ENCODE data around the gene PTPN14.

The PTPN14 gene

GRCh38 chr1:214475746-214476145, 75.7 kb downstream of the PTPN14 start:
- DNase-seq (ENCODE audit: low spot score): no peak

- no peak for DNase-seq (ENCODE audit: low spot score)
These were observed 76.1 kb downstream of the PTPN14 start for GRCh38 chr1:214475331-214475730.

- no peak for DNase-seq (ENCODE audit: low spot score)
These were observed 76.9 kb downstream of the PTPN14 start for GRCh38 chr1:214474467-214474866.

GRCh38 chr1:214473862-214474261, 77.5 kb downstream of the PTPN14 start:
- DNase-seq (ENCODE audit: low spot score): no peak

- DNase-seq (ENCODE audit: low spot score): no peak
These were observed 78.0 kb downstream of the PTPN14 start for GRCh38 chr1:214473387-214473786.

GRCh38 chr1:214472364-214472763, 79.0 kb downstream of the PTPN14 start:
- no peak for DNase-seq (ENCODE audit: low spot score)

- DNase-seq (ENCODE audit: low spot score): no peak
These were observed 79.9 kb downstream of the PTPN14 start for GRCh38 chr1:214471458-214471857.

GRCh38 chr1:214470132-214470531, 81.3 kb downstream of the PTPN14 start:
- DNase-seq (ENCODE audit: low spot score): no peak

- no peak for DNase-seq (ENCODE audit: low spot score)
These were observed 82.1 kb downstream of the PTPN14 start for GRCh38 chr1:214469290-214469689.

GRCh38 chr1:214467078-214467585, 84.3 kb downstream of the PTPN14 start:
- DNase-seq (ENCODE audit: low spot score): no peak

- DNase-seq (ENCODE audit: low spot score): no peak
These were observed 84.9 kb downstream of the PTPN14 start for GRCh38 chr1:214466403-214467077.

GRCh38 chr1:214464445-214465287, 86.7 kb downstream of the PTPN14 start:
- no peak for DNase-seq (ENCODE audit: low spot score)

GRCh38 chr1:214463596-214463995, 87.8 kb downstream of the PTPN14 start:
- DNase-seq (ENCODE audit: low spot score): no peak

- DNase-seq (ENCODE audit: low spot score): no peak
These were observed 88.5 kb downstream of the PTPN14 start for GRCh38 chr1:214462882-214463281.

- no peak for DNase-seq (ENCODE audit: low spot score)
These were observed 90.1 kb downstream of the PTPN14 start for GRCh38 chr1:214461305-214461704.

GRCh38 chr1:214460304-214460916, 91.0 kb downstream of the PTPN14 start:
- no peak for DNase-seq (ENCODE audit: low spot score)

GRCh38 chr1:214459895-214460294, 91.5 kb downstream of the PTPN14 start:
- DNase-seq (ENCODE audit: low spot score): no peak

- no peak for DNase-seq (ENCODE audit: low spot score)
These were observed 92.9 kb downstream of the PTPN14 start for GRCh38 chr1:214458541-214458940.

- no peak for DNase-seq (ENCODE audit: low spot score)
These were observed 95.2 kb downstream of the PTPN14 start for GRCh38 chr1:214455971-214456867.

- no peak for DNase-seq (ENCODE audit: low spot score)
These were observed 95.9 kb downstream of the PTPN14 start for GRCh38 chr1:214455479-214455878.

GRCh38 chr1:214454569-214455396, 96.6 kb downstream of the PTPN14 start:
- DNase-seq (ENCODE audit: low spot score): no peak

Data from Ammon's horn (tissue), 1 donor.